Parathyroid adenoma (tissue), 2 donors: ENCODE results near the gene GNA15.

Experiments
- H2AFZ ChIP-seq: fragments of 300-600 bp; sonication (generic); one replicate; pipeline ENCODE4 v1.7.0; 2017; ENCODE audit warnings: antibody characterized with exemption, mild to moderate bottlenecking
- H3K27ac ChIP-seq: fragments of 300-600 bp; sonication (generic); one replicate; pipeline ENCODE4 v1.7.0; 2017
- H3K27me3 ChIP-seq: fragments of 300-600 bp; sonication (generic); one replicate; pipeline ENCODE4 v1.7.0; 2017; ENCODE audit warnings: low read length; ENCODE audit not compliant: control insufficient read depth, insufficient read depth
- H3K36me3 ChIP-seq: fragments of 300-600 bp; sonication (generic); one replicate; pipeline ENCODE4 v1.7.0; 2017; ENCODE audit warnings: low read length; ENCODE audit not compliant: control insufficient read depth, insufficient read depth
- H3K4me1 ChIP-seq: fragments of 300-600 bp; sonication (generic); one replicate; pipeline ENCODE4 v1.7.0; 2017; ENCODE audit warnings: control low read depth
- H3K4me2 ChIP-seq: fragments of 300-600 bp; sonication (generic); one replicate; pipeline ENCODE4 v1.7.0; 2017; ENCODE audit warnings: low read length
- H3K4me3 ChIP-seq: fragments of 300-600 bp; sonication (generic); one replicate; pipeline ENCODE4 v1.7.0; 2017; ENCODE audit warnings: low read depth, low read length
- H3K79me2 ChIP-seq: fragments of 300-600 bp; sonication (generic); one replicate; pipeline ENCODE4 v1.7.0; 2017; ENCODE audit warnings: control low read depth
- H3K9ac ChIP-seq: fragments of 300-600 bp; sonication (generic); one replicate; pipeline ENCODE4 v1.7.0; 2017; ENCODE audit warnings: mild to moderate bottlenecking
- H3K9me3 ChIP-seq: fragments of 300-600 bp; sonication (generic); one replicate; pipeline ENCODE4 v1.7.0; 2017; ENCODE audit warnings: low read length; ENCODE audit not compliant: control insufficient read depth
- TF ChIP-seq, protein P1 (sequence below): fragments of 300-600 bp; sonication (generic); IDR thresholded peaks from one replicate; pipeline ENCODE4 v1.7.0; 2017; ENCODE audit warnings: antibody characterized with exemption, mild to moderate bottlenecking
- donor health status: primary hyperparathyroidism.

Gene GNA15

GRCh38 chr19:3132971-3133792 is 2.7 kb upstream of the GNA15 start:
- Histone ChIP-seq H3K36me3 (no peaks in the 10 kb centered on the region), H2AFZ (peak overlapping the region; percentile 67), H3K27me3 (no peaks in the 10 kb centered on the region), H3K4me1 (no peaks in the 10 kb centered on the region), H3K9ac (no peak overlapping the region), H3K9me3 (no peaks in the 10 kb centered on the region), H3K4me3 (no peak overlapping the region), H3K79me2 (no peaks in the 10 kb centered on the region), H3K4me2 (no peak overlapping the region), H3K27ac (no peak overlapping the region)
- TF ChIP-seq, protein P1, sequence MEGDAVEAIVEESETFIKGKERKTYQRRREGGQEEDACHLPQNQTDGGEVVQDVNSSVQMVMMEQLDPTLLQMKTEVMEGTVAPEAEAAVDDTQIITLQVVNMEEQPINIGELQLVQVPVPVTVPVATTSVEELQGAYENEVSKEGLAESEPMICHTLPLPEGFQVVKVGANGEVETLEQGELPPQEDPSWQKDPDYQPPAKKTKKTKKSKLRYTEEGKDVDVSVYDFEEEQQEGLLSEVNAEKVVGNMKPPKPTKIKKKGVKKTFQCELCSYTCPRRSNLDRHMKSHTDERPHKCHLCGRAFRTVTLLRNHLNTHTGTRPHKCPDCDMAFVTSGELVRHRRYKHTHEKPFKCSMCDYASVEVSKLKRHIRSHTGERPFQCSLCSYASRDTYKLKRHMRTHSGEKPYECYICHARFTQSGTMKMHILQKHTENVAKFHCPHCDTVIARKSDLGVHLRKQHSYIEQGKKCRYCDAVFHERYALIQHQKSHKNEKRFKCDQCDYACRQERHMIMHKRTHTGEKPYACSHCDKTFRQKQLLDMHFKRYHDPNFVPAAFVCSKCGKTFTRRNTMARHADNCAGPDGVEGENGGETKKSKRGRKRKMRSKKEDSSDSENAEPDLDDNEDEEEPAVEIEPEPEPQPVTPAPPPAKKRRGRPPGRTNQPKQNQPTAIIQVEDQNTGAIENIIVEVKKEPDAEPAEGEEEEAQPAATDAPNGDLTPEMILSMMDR, result no peak

GRCh38 chr19:3133793-3134116 is 2.1 kb upstream of the GNA15 start:
- H3K4me1 ChIP-seq, result no peaks in the 10 kb centered on the region
- no peak overlapping the region for H3K4me3 ChIP-seq
- no peaks in the 10 kb centered on the region for H3K79me2 ChIP-seq
- H2AFZ ChIP-seq, result peak overlapping the region; percentile 67
- H3K27ac ChIP-seq, result no peak overlapping the region
- H3K4me2 ChIP-seq, result no peak overlapping the region
- no peaks in the 10 kb centered on the region for H3K9me3 ChIP-seq
- TF ChIP-seq, protein P1, result no peak
- no peak overlapping the region for H3K9ac ChIP-seq
- no peaks in the 10 kb centered on the region for H3K36me3 ChIP-seq
- no peaks in the 10 kb centered on the region for H3K27me3 ChIP-seq

DNA sequence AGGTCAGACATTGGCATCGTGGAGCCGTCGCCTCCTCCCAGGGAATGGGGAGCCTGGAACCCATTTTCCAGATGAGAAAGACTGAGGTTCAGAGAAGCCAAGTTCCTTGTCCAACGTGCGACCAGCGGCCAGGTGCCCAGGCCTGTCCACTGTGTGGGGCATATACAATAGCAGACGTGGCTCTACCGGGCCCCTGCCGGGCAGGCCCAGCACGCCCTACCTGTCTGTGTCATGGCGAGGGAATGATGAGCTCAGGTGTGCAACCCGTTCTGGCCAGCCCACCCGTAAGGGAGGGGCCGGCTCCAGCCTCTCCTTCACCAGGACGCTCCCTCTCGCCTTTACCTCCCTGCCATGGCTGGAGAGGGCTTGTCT is 837 bp downstream of the GNA15 start:
- H3K4me2 ChIP-seq, result no peak overlapping the region
- TF ChIP-seq, protein P1, result no peak
- H2AFZ ChIP-seq, result no peak overlapping the region
- H3K4me3 ChIP-seq, result no peak overlapping the region
- H3K4me1 ChIP-seq, result no peaks in the 10 kb centered on the region
- no peaks in the 10 kb centered on the region for H3K27me3 ChIP-seq
- H3K9ac ChIP-seq, result no peak overlapping the region
- no peaks in the 10 kb centered on the region for H3K79me2 ChIP-seq
- H3K27ac ChIP-seq, result no peak overlapping the region
- no peaks in the 10 kb centered on the region for H3K36me3 ChIP-seq
- no peaks in the 10 kb centered on the region for H3K9me3 ChIP-seq

- peak overlapping the region; percentile 11 for H3K27ac ChIP-seq
- H2AFZ ChIP-seq, result no peak overlapping the region
- H3K9ac ChIP-seq, result no peak overlapping the region
- H3K27me3 ChIP-seq, result no peaks in the 10 kb centered on the region
- TF ChIP-seq, protein P1, result no peak
- H3K4me3 ChIP-seq, result no peak overlapping the region
- no peaks in the 10 kb centered on the region for H3K36me3 ChIP-seq
- no peaks in the 10 kb centered on the region for H3K79me2 ChIP-seq
- H3K9me3 ChIP-seq, result no peaks in the 10 kb centered on the region
- H3K4me1 ChIP-seq, result no peaks in the 10 kb centered on the region
- H3K4me2 ChIP-seq, result no peak overlapping the region
Observed at GRCh38 chr19:3137119-3137518, 1.3 kb downstream of the GNA15 start.

- Histone ChIP-seq H3K4me2 (no peak overlapping the region), H3K4me1 (no peaks in the 10 kb centered on the region), H3K27ac (no peak overlapping the region), H3K9ac (no peak overlapping the region), H3K36me3 (no peaks in the 10 kb centered on the region), H3K79me2 (no peaks in the 10 kb centered on the region), H3K9me3 (no peaks in the 10 kb centered on the region), H2AFZ (no peak overlapping the region), H3K4me3 (no peak overlapping the region), H3K27me3 (no peaks in the 10 kb centered on the region)
- TF ChIP-seq, protein P1, result no peak
Observed at GRCh38 chr19:3138268-3138667, 2.4 kb downstream of the GNA15 start.
